NT2/D1 (cell line): ENCODE data around the gene GDE1.

ENCODE experiments used
- YY1 ChIP-seq: IDR thresholded peaks from 2 replicates; pipeline ENCODE4 v1.6.1; 2011; ENCODE audit not compliant: insufficient read length, insufficient read depth
- ZNF274 ChIP-seq: IDR thresholded peaks from 2 replicates; pipeline ENCODE4 v1.6.1; 2011; ENCODE audit warnings: mild to moderate bottlenecking, low read depth, low read length

DNA sequence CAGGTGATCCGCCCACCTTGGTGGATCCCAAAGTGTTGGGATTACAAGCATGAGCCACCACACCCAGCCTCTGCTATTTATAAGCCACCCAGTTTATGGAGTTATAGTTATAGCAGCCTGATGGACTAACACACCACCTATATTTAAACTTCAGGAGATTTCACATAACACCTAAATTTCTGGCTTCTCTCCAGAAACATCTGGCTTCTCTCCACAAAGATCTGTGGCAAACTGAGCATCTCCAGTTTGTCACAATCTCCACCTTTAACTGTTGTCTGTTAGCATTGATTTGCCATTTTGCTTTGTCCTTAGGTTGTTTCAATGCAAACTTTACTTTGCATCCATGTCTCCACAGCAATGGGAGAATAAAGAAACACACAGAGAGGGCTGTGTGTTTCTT is 39.6 kb downstream of the GDE1 start:
- TF ChIP-seq ZNF274 (no peak), YY1 (no peak)
